Measurements from ENCODE around the gene MAP3K5.

GRCh38 chr6:136614350-136614749 lies 177.9 kb downstream of the MAP3K5 start:
- TF ChIP-seq CTCF (IDR thresholded peaks at IDR 0.05) (no peak), EZH2 (IDR thresholded peaks at IDR 0.05) (no peak)
